H9 (cell line): Measurements from ENCODE around the gene RNF8. TPM values are rescaled to one million over a fixed set of nuclear protein-coding genes. Genes with fewer than 3 reads are reported as not detected.

Source experiments
- DNase-seq: peaks from one replicate; pipeline ENCODE4 v3.0.0-alpha.2; 2017
- H2AFZ ChIP-seq: one replicate; pipeline ENCODE4 v1.6.1; 2013; ENCODE audit warnings: mild to moderate bottlenecking, low read length, control low read depth, moderate library complexity
- H2AK5ac ChIP-seq: 2 replicates; pipeline ENCODE4 v1.6.1; 2013; ENCODE audit warnings: low read length, control low read depth, mixed read lengths; ENCODE audit not compliant: insufficient read length
- H2BK120ac ChIP-seq: one replicate; pipeline ENCODE4 v1.6.1; 2013; ENCODE audit warnings: low read depth, mild to moderate bottlenecking, low read length, control low read depth, inconsistent platforms; ENCODE audit not compliant: poor library complexity, severe bottlenecking
- H2BK12ac ChIP-seq: 2 replicates; pipeline ENCODE4 v1.6.1; 2013; ENCODE audit warnings: low read length, control low read depth, mixed read lengths, low read depth; ENCODE audit not compliant: insufficient read length
- H2BK15ac ChIP-seq: 2 replicates; pipeline ENCODE4 v1.6.1; 2013; ENCODE audit warnings: low read depth, low read length, control low read depth
- H2BK20ac ChIP-seq: one replicate; pipeline ENCODE4 v1.6.1; 2013; ENCODE audit warnings: low read depth, mild to moderate bottlenecking, low read length, control low read depth, inconsistent platforms; ENCODE audit not compliant: poor library complexity, severe bottlenecking
- H2BK5ac ChIP-seq: 2 replicates; pipeline ENCODE4 v1.6.1; 2013; ENCODE audit warnings: low read length, control low read depth, mixed read lengths; ENCODE audit not compliant: insufficient read length
- H3K14ac ChIP-seq: 2 replicates; pipeline ENCODE4 v1.6.1; 2013; ENCODE audit warnings: low read length, control low read depth; ENCODE audit not compliant: insufficient read depth
- H3K18ac ChIP-seq: 2 replicates; pipeline ENCODE4 v1.6.1; 2013; ENCODE audit warnings: low read depth, mild to moderate bottlenecking, mixed read lengths, low read length, control low read depth; ENCODE audit not compliant: insufficient read length
- H3K23ac ChIP-seq: 2 replicates; pipeline ENCODE4 v1.6.1; 2013; ENCODE audit warnings: low read length, control low read depth, mixed read lengths, low read depth; ENCODE audit not compliant: insufficient read length
- H3K23me2 ChIP-seq: 2 replicates; pipeline ENCODE4 v1.6.1; 2013; ENCODE audit warnings: low read depth, mild to moderate bottlenecking, mixed read lengths, low read length, control low read depth; ENCODE audit not compliant: insufficient read length, poor library complexity, severe bottlenecking
- H3K27ac ChIP-seq: 2 replicates; pipeline ENCODE4 v1.5.1; 2013; ENCODE audit warnings: low read length, control low read depth, mixed read lengths, low read depth; ENCODE audit not compliant: insufficient read length
- H3K27me3 ChIP-seq: 2 replicates; pipeline ENCODE4 v1.6.1; 2013; ENCODE audit warnings: low read length, control low read depth, inconsistent platforms; ENCODE audit not compliant: insufficient read depth
- H3K4ac ChIP-seq: 2 replicates; pipeline ENCODE4 v1.6.1; 2013; ENCODE audit warnings: low read depth, mild to moderate bottlenecking, control low read depth, inconsistent platforms, low read length, moderate library complexity
- H3K4me1 ChIP-seq: 2 replicates; pipeline ENCODE4 v1.6.1; 2013; ENCODE audit warnings: low read length, control low read depth, inconsistent platforms; ENCODE audit not compliant: insufficient read depth
- H3K4me2 ChIP-seq: 2 replicates; pipeline ENCODE4 v1.6.1; 2013; ENCODE audit warnings: low read length, control low read depth, mixed read lengths; ENCODE audit not compliant: insufficient read length, insufficient read depth
- H3K56ac ChIP-seq: 2 replicates; pipeline ENCODE4 v1.6.1; 2013; ENCODE audit warnings: low read depth, mild to moderate bottlenecking, mixed read lengths, low read length, control low read depth; ENCODE audit not compliant: insufficient read length
- H3K79me1 ChIP-seq: 2 replicates; pipeline ENCODE4 v1.6.1; 2013; ENCODE audit warnings: low read depth, mild to moderate bottlenecking, moderate library complexity, low read length, control low read depth, inconsistent platforms; ENCODE audit not compliant: insufficient read depth, poor library complexity, severe bottlenecking
- H3K79me2 ChIP-seq: 2 replicates; pipeline ENCODE4 v1.6.1; 2013; ENCODE audit warnings: low read length, control low read depth, inconsistent platforms; ENCODE audit not compliant: insufficient read depth
- H3K9ac ChIP-seq: 2 replicates; pipeline ENCODE4 v1.6.1; 2013; ENCODE audit warnings: low read length, control low read depth, mixed read lengths; ENCODE audit not compliant: insufficient read length; ENCODE audit errors: extremely low read depth
- H3K9me3 ChIP-seq: one replicate; pipeline ENCODE4 v1.6.1; 2013; ENCODE audit warnings: low read depth, low read length, inconsistent platforms; ENCODE audit not compliant: control insufficient read depth
- H3T11ph ChIP-seq: one replicate; pipeline ENCODE4 v1.6.1; 2013; ENCODE audit warnings: mild to moderate bottlenecking, low read length, control low read depth, inconsistent platforms
- H4K20me1 ChIP-seq: one replicate; pipeline ENCODE4 v1.6.1; 2013; ENCODE audit not compliant: control insufficient read depth, insufficient read length, insufficient read depth
- H4K5ac ChIP-seq: 2 replicates; pipeline ENCODE4 v1.6.1; 2013; ENCODE audit warnings: low read depth, mild to moderate bottlenecking, mixed read lengths, low read length, control low read depth; ENCODE audit not compliant: insufficient read length
- H4K8ac ChIP-seq: replicated peaks from 2 replicates; pipeline ENCODE4 v1.6.1; 2013; ENCODE audit warnings: low read length, control low read depth, mixed read lengths, low read depth; ENCODE audit not compliant: insufficient read length
- H4K91ac ChIP-seq: 2 replicates; pipeline ENCODE4 v1.6.1; 2013; ENCODE audit warnings: low read depth, mild to moderate bottlenecking, moderate library complexity, mixed read lengths, low read length, control low read depth; ENCODE audit not compliant: insufficient read length
- H3K27ac Mint-ChIP-seq, 3 experiments: 2 replicates in 2 of 3; 3 replicates in 1 of 3; pipeline ENCODE4 v1.8.0; 2020 to 2021; ENCODE audit warnings: mixed read lengths in 3 of 3, mild to moderate bottlenecking in 1 of 3, moderate library complexity in 1 of 3
- H3K27me3 Mint-ChIP-seq: 2 replicates; pipeline ENCODE4 v1.8.0; 2021; ENCODE audit warnings: low read depth, mild to moderate bottlenecking, moderate library complexity, mixed read lengths
- H3K36me3 Mint-ChIP-seq, 3 experiments: 2 replicates in 2 of 3; 3 replicates in 1 of 3; pipeline ENCODE4 v1.8.0; 2020 to 2021; ENCODE audit warnings: low read depth in 3 of 3, mixed read lengths in 3 of 3; ENCODE audit not compliant: insufficient read depth in 1 of 3
- H3K4me1 Mint-ChIP-seq, 2 experiments: 2 replicates each; pipeline ENCODE4 v1.8.0; 2020; ENCODE audit warnings: mixed read lengths in 2 of 2
- H3K4me3 Mint-ChIP-seq, 2 experiments: 2 replicates in 1 of 2; 3 replicates in 1 of 2; pipeline ENCODE4 v1.8.0; 2020 to 2021; ENCODE audit warnings: mild to moderate bottlenecking in 2 of 2, mixed read lengths in 2 of 2, moderate library complexity in 1 of 2
- H3K9me3 Mint-ChIP-seq, 2 experiments: 2 replicates in 1 of 2; 3 replicates in 1 of 2; pipeline ENCODE4 v1.8.0; 2020; ENCODE audit warnings: mild to moderate bottlenecking in 2 of 2, mixed read lengths in 2 of 2, moderate library complexity in 1 of 2
- WGBS: extraction: QIAGEN DNeasy Blood & Tissue Kit; methylation state at CpG from one replicate; pipeline ENCODE4 v1.1.7; 2013; ENCODE audit warnings: missing lambda C conversion rate, low lambda C conversion rate, mixed read lengths; ENCODE audit not compliant: insufficient read length; ENCODE audit errors: extremely low coverage; 5-methylcytosine and 5-hydroxymethylcytosine counted together
- total RNA-seq: library from RNA; stranded (reverse); gene quantifications from 2 replicates; pipeline ENCODE4 v1.2.1, GENCODE V29; 2021
- TF ChIP-seq, protein P1 (sequence below): fragments of 200-600 bp; sonication (generic); conservative IDR thresholded peaks from 3 replicates; pipeline ENCODE4 v1.8.0; 2021; ENCODE audit warnings: antibody characterized with exemption, mild to moderate bottlenecking

The RNF8 gene
- total RNA-seq, 1 experiment from 2014 or later, result 34.7 TPM

- no peak overlapping the region for H2BK12ac ChIP-seq
- Mint-ChIP-seq H3K27ac (no peak overlapping the region), H3K36me3 (no peaks in the 10 kb centered on the region; a peak in 1 of 7 replicates), H3K9me3 (peaks cover 10 to 12% of the 10 kb centered on the region in 2 experiments; a peak in 4 of 5 replicates), H3K27me3 (peaks cover 15% of the 10 kb centered on the region), H3K4me1 (peaks cover 0 to 4% of the 10 kb centered on the region in 2 experiments; a peak in 2 of 4 replicates), H3K4me3 (no peak overlapping the region)
- H3K4ac ChIP-seq, result no peak overlapping the region
- no peak overlapping the region for H2BK15ac ChIP-seq
- no peak overlapping the region for H3K56ac ChIP-seq
- H2BK5ac ChIP-seq, result no peak overlapping the region
- no peaks in the 10 kb centered on the region for H3K27me3 ChIP-seq
- H3K23me2 ChIP-seq, result no peaks in the 10 kb centered on the region
- H4K20me1 ChIP-seq, result no peaks in the 10 kb centered on the region
- H3K27ac ChIP-seq, result no peak overlapping the region
- no peak overlapping the region for H4K91ac ChIP-seq
- H2BK120ac ChIP-seq, result no peak overlapping the region
- H2AFZ ChIP-seq, result no peak overlapping the region
- no peak overlapping the region for H3K18ac ChIP-seq
- no peaks in the 10 kb centered on the region for H3K9me3 ChIP-seq
- H3K79me1 ChIP-seq, result no peaks in the 10 kb centered on the region
- H2BK20ac ChIP-seq, result no peak overlapping the region
- DNase-seq, result no peak
- no peak overlapping the region for H2AK5ac ChIP-seq
- H4K8ac ChIP-seq, result no peak overlapping the region
- no peak overlapping the region for H4K5ac ChIP-seq
- no peaks in the 10 kb centered on the region for H3K4me1 ChIP-seq
- no peak overlapping the region for H3K4me2 ChIP-seq
- WGBS, result no CpG with 5 or more reads among the region's 4 CpGs
- H3T11ph ChIP-seq, result no peak overlapping the region
- TF ChIP-seq, protein P1, sequence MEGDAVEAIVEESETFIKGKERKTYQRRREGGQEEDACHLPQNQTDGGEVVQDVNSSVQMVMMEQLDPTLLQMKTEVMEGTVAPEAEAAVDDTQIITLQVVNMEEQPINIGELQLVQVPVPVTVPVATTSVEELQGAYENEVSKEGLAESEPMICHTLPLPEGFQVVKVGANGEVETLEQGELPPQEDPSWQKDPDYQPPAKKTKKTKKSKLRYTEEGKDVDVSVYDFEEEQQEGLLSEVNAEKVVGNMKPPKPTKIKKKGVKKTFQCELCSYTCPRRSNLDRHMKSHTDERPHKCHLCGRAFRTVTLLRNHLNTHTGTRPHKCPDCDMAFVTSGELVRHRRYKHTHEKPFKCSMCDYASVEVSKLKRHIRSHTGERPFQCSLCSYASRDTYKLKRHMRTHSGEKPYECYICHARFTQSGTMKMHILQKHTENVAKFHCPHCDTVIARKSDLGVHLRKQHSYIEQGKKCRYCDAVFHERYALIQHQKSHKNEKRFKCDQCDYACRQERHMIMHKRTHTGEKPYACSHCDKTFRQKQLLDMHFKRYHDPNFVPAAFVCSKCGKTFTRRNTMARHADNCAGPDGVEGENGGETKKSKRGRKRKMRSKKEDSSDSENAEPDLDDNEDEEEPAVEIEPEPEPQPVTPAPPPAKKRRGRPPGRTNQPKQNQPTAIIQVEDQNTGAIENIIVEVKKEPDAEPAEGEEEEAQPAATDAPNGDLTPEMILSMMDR, result no peak
- no peak overlapping the region for H3K14ac ChIP-seq
- H3K79me2 ChIP-seq, result no peaks in the 10 kb centered on the region
- H3K23ac ChIP-seq, result no peak overlapping the region
- no peak overlapping the region for H3K9ac ChIP-seq
Measured at GRCh38 chr6:37426058-37426944, 72.5 kb downstream of the RNF8 start.
